Left lung (tissue), 10 donors: Measurements from ENCODE around the gene HECTD1. TPM values are rescaled to one million over a fixed set of nuclear protein-coding genes. Genes with fewer than 3 reads are reported as not detected.

Experiments used
- ATAC-seq: fragments of 200-7000 bp; cut with Tn5 transposase; one replicate; pipeline ENCODE4 v1.9.1; 2020; ENCODE audit warnings: moderate library complexity
- DNase-seq, 4 donors: peaks; one replicate each; pipeline ENCODE4 v3.0.0-alpha.2; 2013 to 2020
- H3K27ac ChIP-seq, 2 donors: fragments of 200-600 bp; sonication (generic) in 1 of 2; one replicate each; pipeline versions ENCODE4 v1.5.0 to v1.8.0; 2020 to 2021
- H3K27me3 ChIP-seq, 2 donors: fragments of 200-600 bp; sonication (generic) in 1 of 2; one replicate each; pipeline versions ENCODE4 v1.5.0 to v1.8.0; 2020 to 2021
- H3K36me3 ChIP-seq, 2 donors: fragments of 200-600 bp; sonication (generic) in 1 of 2; one replicate each; pipeline versions ENCODE4 v1.5.0 to v1.8.0; 2020 to 2021
- H3K4me1 ChIP-seq, 2 donors: fragments of 200-600 bp; one replicate each; pipeline ENCODE4 v1.8.0; 2021
- H3K4me3 ChIP-seq, 2 donors: fragments of 200-600 bp; sonication (generic) in 1 of 2; one replicate each; pipeline versions ENCODE4 v1.5.0 to v1.8.0; 2020 to 2021; ENCODE audit warnings: mild to moderate bottlenecking in 1 of 2
- H3K9me3 ChIP-seq, 2 donors: fragments of 200-600 bp; sonication (generic) in 1 of 2; one replicate each; pipeline versions ENCODE4 v1.5.0 to v1.8.0; 2020 to 2021
- CTCF ChIP-seq, 2 donors: fragments of 200-600 bp; sonication (generic) in 1 of 2; IDR thresholded peaks; one replicate each; pipeline versions ENCODE4 v1.5.0 to v1.8.0; 2021; ENCODE audit warnings: antibody characterized with exemption in 2 of 2
- intact Hi-C, 2 donors: fragments of 100-400 bp; cut with DNase I; formaldehyde crosslinking; loops; one replicate each; pipeline versions ENCODE4 v1.11.2 to v1.14.2; 2022
- polyA plus RNA-seq, 6 donors: library from polyadenylated mRNA; unstranded; fragments of 120-200 nt; gene quantifications; one replicate each; pipeline ENCODE4 v1.2.1, GENCODE V29; 2013; ENCODE audit not compliant: insufficient read length in 6 of 6
- total RNA-seq, 2 donors: library from RNA; stranded (reverse); fragmentation: NEBNext Ultra II Directional; extraction: Animal tissue kit (Norgen Biotek cat#: 25700); gene quantifications; one replicate each; pipeline ENCODE4 v1.2.1, GENCODE V29; 2021
- donor health status: DM: no; HTN: yes; CAD: no.
- donor health status: DM: no; HTN: no; CAD: no.

HECTD1 gene
- total and polyA plus RNA-seq, 8 donors = 160 to 203 (median 192) TPM

- H3K4me3 ChIP-seq = no peak overlapping the region
- intact Hi-C loops = no loop called here
- no peaks in the 10 kb centered on the region for H3K27me3 ChIP-seq
- ATAC-seq = no peak
- no peak for DNase-seq
- peaks cover 0 to 97% of the 10 kb centered on the region in 2 donors for H3K36me3 ChIP-seq
- H3K27ac ChIP-seq = no peak overlapping the region
- peaks cover 3 to 8% of the 10 kb centered on the region in 2 donors for H3K4me1 ChIP-seq
- no peak for TF ChIP-seq CTCF (IDR thresholded peaks at IDR 0.05)
- H3K9me3 ChIP-seq = no peaks in the 10 kb centered on the region
Observed at GRCh38 chr14:31159682-31160296, 47.8 kb downstream of the HECTD1 start.

- Histone ChIP-seq H3K36me3 (peaks cover 0 to 97% of the 10 kb centered on the region in 2 donors), H3K9me3 (no peaks in the 10 kb centered on the region), H3K27me3 (no peaks in the 10 kb centered on the region), H3K4me3 (no peak overlapping the region), H3K27ac (no peak overlapping the region), H3K4me1 (no peaks in the 10 kb centered on the region)
- DNase-seq (no peak), ATAC-seq (no peak)
- intact Hi-C loops = no loop called here
- no peak for TF ChIP-seq CTCF (IDR thresholded peaks at IDR 0.05)
Observed at GRCh38 chr14:31154956-31155355, 52.6 kb downstream of the HECTD1 start.

GRCh38 chr14:31142455-31143087 lies 65.0 kb downstream of the HECTD1 start:
- Histone ChIP-seq H3K4me1 (no peaks in the 10 kb centered on the region), H3K27me3 (no peaks in the 10 kb centered on the region), H3K9me3 (no peaks in the 10 kb centered on the region), H3K27ac (no peak overlapping the region), H3K36me3 (peaks cover 0 to 93% of the 10 kb centered on the region in 2 donors), H3K4me3 (no peak overlapping the region)
- TF ChIP-seq CTCF (IDR thresholded peaks at IDR 0.05) = no peak
- no peak for DNase-seq
- intact Hi-C loops = no loop called here
- no peak for ATAC-seq

- ATAC-seq (no peak), DNase-seq (no peak)
- intact Hi-C loops = no loop called here
- Histone ChIP-seq H3K4me1 (no peaks in the 10 kb centered on the region), H3K27me3 (no peaks in the 10 kb centered on the region), H3K36me3 (peaks cover 0 to 94% of the 10 kb centered on the region in 2 donors), H3K27ac (no peak overlapping the region), H3K4me3 (no peak overlapping the region), H3K9me3 (no peaks in the 10 kb centered on the region)
- TF ChIP-seq CTCF (IDR thresholded peaks at IDR 0.05) = no peak
Observed at GRCh38 chr14:31139301-31139847, 68.2 kb downstream of the HECTD1 start.

GRCh38 chr14:31138301-31138700 lies 69.3 kb downstream of the HECTD1 start:
- Histone ChIP-seq H3K27ac (no peak overlapping the region), H3K27me3 (no peaks in the 10 kb centered on the region), H3K36me3 (peaks cover 0 to 90% of the 10 kb centered on the region in 2 donors), H3K4me1 (no peaks in the 10 kb centered on the region), H3K4me3 (no peak overlapping the region), H3K9me3 (no peaks in the 10 kb centered on the region)
- DNase-seq (no peak), ATAC-seq (no peak)
- no peak for TF ChIP-seq CTCF (IDR thresholded peaks at IDR 0.05)
- intact Hi-C loops = no loop called here
